Thoracic aorta (tissue), 2 donors: ENCODE data around the gene RAD51AP1. TPM values are rescaled to one million over a fixed set of nuclear protein-coding genes. Genes with fewer than 3 reads are reported as not detected.
"Not testable (repeated sequence)": the region's sequence is repeated elsewhere in the genome, so short reads cannot be mapped to it uniquely, and the experiment has no call there.

Experiments
- ATAC-seq: fragments of 150-250 bp; one replicate; pipeline ENCODE4 v1.8.0; 2017; ENCODE audit warnings: low read depth; ENCODE audit not compliant: insufficient number of reproducible peaks, low FRiP score
- DNase-seq: peaks from one replicate; pipeline ENCODE4 v3.0.0-alpha.2; 2020; ENCODE audit warnings: low spot score
- H3K27ac ChIP-seq, 2 donors: fragments of 200-600 bp; sonication (generic); 1 replicate in 1 of 2; 2 replicates in 1 of 2; pipeline ENCODE4 v1.5.1; 2016; ENCODE audit warnings: mild to moderate bottlenecking in 2 of 2, moderate library complexity in 2 of 2
- H3K27me3 ChIP-seq: fragments of 200-600 bp; sonication (generic); replicated peaks from 2 replicates; pipeline ENCODE4 v1.6.0; 2016; ENCODE audit warnings: mild to moderate bottlenecking; ENCODE audit not compliant: insufficient read depth
- H3K36me3 ChIP-seq: fragments of 200-600 bp; sonication (generic); one replicate; pipeline ENCODE4 v1.5.1; 2016
- H3K4me1 ChIP-seq, 2 donors: fragments of 200-600 bp; sonication (generic); 1 replicate in 1 of 2; 2 replicates in 1 of 2; pipeline versions ENCODE4 v1.5.1 to v1.6.0; 2016; ENCODE audit warnings: low read depth in 2 of 2, mild to moderate bottlenecking in 1 of 2; ENCODE audit not compliant: control insufficient read depth in 1 of 2
- H3K4me3 ChIP-seq: fragments of 200-600 bp; sonication (generic); 2 replicates; pipeline ENCODE4 v1.5.1; 2016; ENCODE audit warnings: mild to moderate bottlenecking
- H3K9me3 ChIP-seq: fragments of 200-600 bp; sonication (generic); 2 replicates; pipeline ENCODE4 v1.5.1; 2016
- CTCF ChIP-seq: fragments of 200-600 bp; sonication (generic); IDR thresholded peaks from one replicate; pipeline ENCODE4 v1.5.1; 2019; ENCODE audit warnings: antibody characterized with exemption
- total RNA-seq, 2 donors: library from RNA; depleted of rRNA; stranded (reverse); fragments of >200 nt; gene quantifications; one replicate each; pipeline versions ENCODE4 v1.1.0 to v1.2.3, GENCODE V29; 2016

The RAD51AP1 gene
- total RNA-seq, 2 donors from 2014 or later, result 10.2 TPM; not detected in 1

GRCh38 chr12:4505376-4505986 lies 33.2 kb upstream of the RAD51AP1 start:
- Histone ChIP-seq H3K9me3 (no peaks in the 10 kb centered on the region), H3K36me3 (peaks cover 24% of the 10 kb centered on the region), H3K4me1 (no peaks in the 10 kb centered on the region), H3K27ac (no peak overlapping the region), H3K4me3 (no peak overlapping the region), H3K27me3 (no peaks in the 10 kb centered on the region)
- TF ChIP-seq CTCF, result no peak
- DNase-seq (no peak), ATAC-seq (no peak)

- no peaks in the 10 kb centered on the region for H3K4me1 ChIP-seq
- no peak overlapping the region for H3K4me3 ChIP-seq
- H3K27me3 ChIP-seq, result no peaks in the 10 kb centered on the region
- H3K27ac ChIP-seq, result no peak overlapping the region
- no peak for TF ChIP-seq CTCF
- H3K36me3 ChIP-seq, result peaks cover 24% of the 10 kb centered on the region
- DNase-seq (no peak), ATAC-seq (no peak)
- H3K9me3 ChIP-seq, result no peaks in the 10 kb centered on the region
Measured at GRCh38 chr12:4506430-4506829, 32.3 kb upstream of the RAD51AP1 start.

DNA sequence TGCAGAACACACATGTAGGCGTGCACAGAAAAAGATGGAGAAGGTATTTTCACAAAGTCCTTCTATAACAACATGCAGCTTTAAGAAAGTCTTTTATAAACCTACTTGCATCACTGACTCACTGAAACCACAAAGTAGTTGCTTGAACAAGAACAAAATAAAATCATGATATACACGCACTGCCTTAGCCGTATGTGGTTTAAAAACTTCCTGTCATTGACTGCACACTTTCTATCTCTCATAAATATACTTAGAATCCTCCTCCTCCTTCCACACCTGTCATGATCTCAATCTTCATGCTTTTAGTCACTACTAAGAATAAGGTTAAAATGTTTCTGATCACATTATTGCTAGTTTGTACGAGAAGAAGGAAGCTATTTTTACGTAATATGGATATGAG lies 31.8 kb upstream of the RAD51AP1 start:
- no peak for DNase-seq
- TF ChIP-seq CTCF, result no peak
- Histone ChIP-seq H3K36me3 (peaks cover 22% of the 10 kb centered on the region), H3K4me1 (no peaks in the 10 kb centered on the region), H3K27me3 (no peaks in the 10 kb centered on the region), H3K9me3 (no peaks in the 10 kb centered on the region), H3K4me3 (no peak overlapping the region), H3K27ac (no peak overlapping the region)
- ATAC-seq, result no peak

GRCh38 chr12:4508503-4508902 lies 30.2 kb upstream of the RAD51AP1 start:
- DNase-seq, H3K9me3 ChIP-seq, H3K4me1 ChIP-seq, H3K4me3 ChIP-seq, H3K27me3 ChIP-seq, H3K27ac ChIP-seq, ATAC-seq: not testable (repeated sequence)
- peaks cover 15% of the 10 kb centered on the region for H3K36me3 ChIP-seq

DNA sequence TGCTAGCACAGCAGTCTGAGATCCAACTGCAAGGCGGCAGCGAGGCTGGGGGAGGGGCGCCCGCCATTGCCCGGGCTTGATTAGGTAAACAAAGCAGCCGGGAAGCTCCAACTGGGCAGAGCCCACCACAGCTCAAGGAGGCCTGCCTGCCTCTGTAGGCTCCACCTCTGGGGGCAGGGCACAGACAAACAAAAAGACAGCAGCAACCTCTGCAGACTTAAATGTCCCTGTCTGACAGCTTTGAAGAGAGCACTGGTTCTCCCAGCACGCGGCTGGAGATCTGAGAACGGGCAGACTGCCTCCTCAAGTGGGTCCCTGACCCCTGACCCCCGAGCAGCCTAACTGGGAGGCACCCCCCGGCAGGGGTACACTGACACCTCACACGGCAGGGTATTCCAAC lies 29.4 kb upstream of the RAD51AP1 start:
- DNase-seq, H3K4me1 ChIP-seq, ATAC-seq, H3K27me3 ChIP-seq, H3K9me3 ChIP-seq, H3K4me3 ChIP-seq, H3K27ac ChIP-seq: not testable (repeated sequence)
- H3K36me3 ChIP-seq, result peaks cover 10% of the 10 kb centered on the region

DNA sequence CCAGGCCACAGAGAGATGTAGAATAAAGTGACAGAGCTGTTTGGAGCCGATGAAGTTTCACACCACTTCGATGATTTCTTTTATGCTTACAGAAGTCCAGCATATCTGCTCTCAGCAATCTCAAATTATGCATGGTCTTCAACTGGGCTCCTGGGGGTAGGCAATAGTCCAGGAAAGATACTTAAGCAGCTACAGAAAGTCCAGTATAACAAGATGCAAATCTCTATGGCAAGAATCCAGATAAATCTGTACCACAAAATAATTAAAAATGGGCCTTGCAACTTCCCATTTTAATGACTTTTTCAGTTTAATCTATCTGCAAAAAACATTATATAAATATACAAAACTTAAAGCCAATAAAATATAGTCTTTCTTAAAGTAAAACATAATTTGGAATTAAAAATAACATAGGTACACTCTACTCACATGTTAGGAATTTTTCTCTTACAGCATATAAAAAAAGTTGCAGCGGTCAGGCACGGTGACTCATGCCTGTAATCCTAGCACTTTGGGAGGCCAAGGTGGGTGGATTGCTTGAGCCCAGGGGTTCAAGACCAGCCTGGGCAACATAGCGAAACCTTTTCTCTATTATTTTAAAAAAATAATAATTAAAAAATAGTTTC lies 20.5 kb upstream of the RAD51AP1 start:
- no peaks in the 10 kb centered on the region for H3K9me3 ChIP-seq
- H3K27me3 ChIP-seq, result no peaks in the 10 kb centered on the region
- no peak overlapping the region for H3K4me3 ChIP-seq
- H3K36me3 ChIP-seq, result peaks cover 5% of the 10 kb centered on the region
- no peak for TF ChIP-seq CTCF
- no peaks in the 10 kb centered on the region for H3K4me1 ChIP-seq
- ATAC-seq (no peak), DNase-seq (no peak)
- H3K27ac ChIP-seq, result no peak overlapping the region

GRCh38 chr12:4523443-4523842 lies 15.2 kb upstream of the RAD51AP1 start:
- not testable (repeated sequence) for H3K9me3 ChIP-seq, DNase-seq, H3K4me3 ChIP-seq, ATAC-seq, H3K27ac ChIP-seq, H3K36me3 ChIP-seq, H3K27me3 ChIP-seq, H3K4me1 ChIP-seq
